GM10847 (cell line): ENCODE measurements around the gene USP47.

Source experiments
- POLR2A ChIP-seq: IDR thresholded peaks from 2 replicates; pipeline ENCODE4 v1.6.1; 2011; ENCODE audit not compliant: insufficient read length; ENCODE audit errors: extremely low read depth

USP47 gene

GRCh38 chr11:11963067-11963466 is 121.3 kb downstream of the USP47 start:
- no peak for TF ChIP-seq POLR2A

- no peak for TF ChIP-seq POLR2A
Observed at GRCh38 chr11:11963842-11964773, 122.3 kb downstream of the USP47 start.

DNA sequence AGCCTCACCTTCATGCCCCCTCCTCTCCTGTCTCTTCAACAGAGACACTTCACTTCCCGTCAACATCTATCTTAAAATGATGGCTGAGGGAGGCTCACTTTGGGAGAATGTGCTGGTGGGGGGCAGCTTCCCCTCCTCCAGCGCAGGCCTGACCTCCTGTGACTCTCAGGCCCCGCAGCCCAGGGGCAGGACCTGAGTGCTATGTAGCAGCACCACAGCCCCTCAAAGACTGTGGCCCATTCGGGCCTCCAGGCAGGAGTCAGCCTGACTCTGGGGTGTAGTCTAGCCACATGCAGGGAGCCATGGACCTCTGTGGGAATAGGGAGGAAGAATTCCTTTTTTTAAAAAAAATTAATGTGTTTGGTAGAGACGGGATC is 123.0 kb downstream of the USP47 start:
- TF ChIP-seq POLR2A = no peak

DNA sequence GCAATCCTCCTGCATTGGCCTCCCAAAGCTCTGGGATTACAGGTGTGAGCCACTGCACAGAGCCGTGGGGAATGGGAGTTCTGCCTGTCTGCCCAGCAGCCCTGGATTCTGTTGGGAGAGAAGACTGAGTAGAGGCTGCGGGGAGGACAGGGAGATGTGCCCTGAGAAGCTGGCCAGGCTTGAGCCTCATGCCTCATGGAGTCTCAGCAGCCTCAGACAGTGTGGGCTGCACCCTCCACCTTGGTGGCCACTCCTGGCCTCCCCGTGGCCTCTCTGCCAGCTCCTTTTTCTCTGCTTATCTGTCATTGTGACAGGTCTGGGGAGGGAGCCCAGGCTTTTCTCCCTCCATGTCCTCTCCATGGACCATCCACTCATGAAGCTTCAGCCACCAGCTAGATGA is 123.4 kb downstream of the USP47 start:
- TF ChIP-seq POLR2A = no peak

DNA sequence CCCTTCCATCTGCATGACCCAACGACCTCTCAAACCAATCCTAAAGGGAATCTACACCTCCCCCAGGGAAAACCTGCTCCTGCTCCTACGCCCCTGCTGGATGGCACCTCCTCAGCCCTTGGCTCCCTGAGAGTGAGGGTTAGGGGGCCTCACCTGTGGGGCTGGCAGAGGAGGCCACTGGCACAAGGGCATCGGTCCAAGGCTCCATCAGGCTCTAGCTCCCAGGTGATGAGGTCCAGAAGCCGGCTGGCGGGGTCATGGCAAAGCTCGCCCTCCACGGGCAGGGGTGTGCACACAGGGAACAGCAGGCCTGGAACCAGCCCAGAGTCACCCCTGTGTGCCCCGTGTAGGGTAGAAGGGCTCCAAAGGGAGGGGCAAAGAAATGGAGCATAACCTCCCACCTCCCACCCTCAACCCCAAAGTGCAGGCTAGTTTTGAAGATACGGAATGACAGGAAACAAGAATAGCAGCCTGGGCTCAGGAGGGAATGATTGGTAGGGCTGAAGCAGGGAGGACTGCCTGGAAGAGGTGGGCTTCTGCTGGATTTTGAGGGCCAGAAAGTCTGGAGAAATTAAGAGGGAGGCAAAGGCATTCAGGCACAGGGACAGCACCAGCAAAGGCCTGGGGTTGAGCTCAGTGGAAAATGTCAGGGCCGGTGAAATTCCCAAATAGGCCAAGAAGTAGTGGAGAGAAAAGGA is 124.0 kb downstream of the USP47 start:
- TF ChIP-seq POLR2A = no peak

DNA sequence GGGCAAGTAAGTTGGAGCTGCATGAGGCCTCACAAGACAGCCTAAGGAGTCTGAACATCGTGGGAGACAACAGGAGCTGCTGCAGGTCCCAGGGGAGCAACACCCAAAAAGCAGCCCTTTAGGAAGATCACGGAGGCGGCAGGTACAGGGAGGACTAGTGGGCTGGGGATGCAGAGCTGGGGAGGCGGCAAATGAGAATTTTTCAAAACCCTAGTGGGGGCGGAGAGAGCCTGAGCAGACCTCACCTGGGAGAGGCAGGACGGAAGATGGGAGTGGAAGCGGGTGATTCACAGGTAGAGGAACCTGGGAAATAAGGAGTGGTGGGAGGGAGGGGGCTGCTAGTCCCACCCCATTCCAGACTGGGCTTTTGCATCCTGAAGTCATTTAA is 124.6 kb downstream of the USP47 start:
- TF ChIP-seq POLR2A = no peak

GRCh38 chr11:11966826-11967668 is 125.3 kb downstream of the USP47 start:
- TF ChIP-seq POLR2A = no peak

DNA sequence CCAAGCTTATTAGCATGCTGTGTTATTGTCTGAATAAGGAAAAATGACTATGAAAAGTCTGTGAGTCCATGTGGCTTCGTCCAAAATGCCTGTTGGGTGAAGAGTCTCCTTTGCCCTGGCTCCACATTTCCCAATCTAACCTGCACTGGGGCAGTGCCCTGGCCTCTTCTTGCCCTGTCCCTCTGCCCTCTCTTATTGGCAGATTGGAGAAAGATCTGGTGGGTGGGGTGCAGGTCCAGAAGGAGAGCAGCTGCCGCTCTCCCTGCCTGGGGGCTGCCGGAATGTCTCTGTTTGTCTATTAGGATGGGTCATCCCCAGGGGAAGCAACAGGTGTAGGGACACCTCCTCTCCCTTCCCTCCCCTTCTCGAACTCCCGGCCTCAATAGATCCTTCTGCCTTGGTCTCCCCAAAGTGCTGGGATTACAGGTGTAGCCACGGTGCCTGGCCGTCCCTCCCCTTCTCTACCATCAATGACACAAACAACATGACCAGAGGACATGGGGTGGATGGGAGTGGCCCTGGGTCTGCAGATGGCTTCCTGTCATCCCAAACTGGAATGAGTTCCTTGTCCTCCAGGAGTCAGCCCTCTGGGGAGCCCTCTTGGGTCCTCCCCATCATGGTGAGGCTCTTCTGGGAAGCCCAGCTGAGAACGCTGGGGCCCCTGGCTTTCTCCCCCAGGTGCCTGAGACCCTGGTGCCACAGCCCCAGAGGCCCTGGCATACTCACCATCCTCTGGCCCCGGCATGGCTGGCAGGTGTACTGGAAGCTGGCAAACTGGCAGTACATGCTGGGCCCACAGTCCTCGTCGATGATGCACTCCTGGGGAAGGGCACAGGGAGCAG is 126.1 kb downstream of the USP47 start:
- TF ChIP-seq POLR2A = no peak

DNA sequence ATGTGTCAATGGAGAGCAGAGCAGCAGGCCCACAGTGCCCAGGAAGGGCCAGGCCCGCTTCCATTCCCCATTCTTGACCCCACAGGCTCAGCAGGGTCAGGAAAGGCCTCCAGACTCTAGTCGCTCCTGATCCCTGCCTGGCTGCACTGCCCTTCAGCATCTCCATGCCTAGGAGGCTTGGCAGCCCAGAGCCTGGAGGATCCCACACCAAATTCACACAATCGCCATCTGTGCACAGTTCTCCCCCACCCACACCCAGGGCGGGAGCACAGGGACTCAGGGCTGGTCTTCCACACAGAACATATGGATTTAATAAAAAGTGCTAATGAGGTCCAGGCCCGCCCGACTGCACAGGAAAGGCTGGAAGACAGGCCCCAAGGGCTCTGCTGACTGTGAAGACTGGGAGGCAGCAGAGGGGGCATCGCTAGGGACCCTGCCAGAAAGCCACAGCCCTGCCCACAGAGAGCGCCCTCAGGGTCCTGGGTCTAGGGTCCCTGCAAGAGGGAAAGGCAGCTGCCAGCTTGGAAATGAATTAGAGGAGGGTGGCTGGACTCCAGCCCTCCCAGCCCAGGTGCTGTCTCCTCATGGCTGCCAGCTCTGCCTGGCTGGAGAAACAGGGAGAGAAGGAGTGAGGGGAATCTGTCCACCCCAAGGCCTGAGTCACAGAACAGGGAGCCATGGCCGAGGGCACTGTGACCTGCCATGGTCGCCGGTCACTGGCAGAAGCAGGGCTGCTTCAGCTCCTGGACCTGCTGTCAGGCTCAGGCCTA is 126.9 kb downstream of the USP47 start:
- no peak for TF ChIP-seq POLR2A

DNA sequence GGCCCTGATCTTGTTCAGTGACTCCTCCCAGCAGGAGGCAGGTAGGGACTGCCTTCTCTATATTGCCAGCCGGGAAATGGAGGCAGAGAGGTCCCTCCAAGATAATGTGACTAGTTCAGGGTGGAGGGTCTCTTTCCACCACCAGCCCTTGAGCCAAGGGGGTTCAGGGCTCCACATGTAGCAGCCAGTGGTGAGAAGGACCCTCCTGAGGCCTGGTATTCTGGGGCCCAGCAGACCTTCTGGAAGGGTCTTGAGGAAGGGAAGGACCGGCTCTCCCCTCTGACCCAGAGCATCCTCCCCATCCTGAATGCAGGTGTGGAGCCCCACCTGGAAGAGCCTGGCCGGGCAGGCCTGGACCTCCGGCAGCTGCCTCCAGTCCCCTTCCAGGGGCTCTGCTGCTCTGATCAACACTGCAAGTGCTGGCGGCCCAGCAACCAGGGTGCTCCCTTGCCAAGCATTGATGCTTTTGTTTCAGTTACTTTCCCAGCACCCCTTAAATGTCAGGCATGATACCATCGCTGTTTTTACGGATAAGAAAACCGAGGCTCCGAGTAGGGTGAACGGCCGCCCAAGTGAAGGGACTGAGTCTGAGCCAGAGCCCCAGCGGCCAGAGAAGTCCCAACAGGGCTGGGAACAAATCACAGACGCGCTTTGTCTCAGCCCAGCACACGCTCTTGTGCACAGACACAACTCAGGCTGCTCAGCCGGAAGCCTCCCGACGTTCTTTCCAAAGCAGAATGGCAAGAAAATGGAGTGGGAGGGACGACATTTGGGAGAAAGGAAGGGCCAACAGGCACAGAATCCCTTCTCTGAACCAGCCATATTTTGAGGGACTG is 127.8 kb downstream of the USP47 start:
- TF ChIP-seq POLR2A = no peak

GRCh38 chr11:11970556-11970955 is 128.8 kb downstream of the USP47 start:
- TF ChIP-seq POLR2A = no peak

GRCh38 chr11:11971906-11972547 is 130.3 kb downstream of the USP47 start:
- TF ChIP-seq POLR2A = no peak
